ENCODE measurements around the gene TMEM270. TPM values are rescaled to one million over a fixed set of nuclear protein-coding genes. Genes with fewer than 3 reads are reported as not detected.

TMEM270 gene
- total RNA-seq, 1 experiment from 2014 or later = 0.28 TPM

DNA sequence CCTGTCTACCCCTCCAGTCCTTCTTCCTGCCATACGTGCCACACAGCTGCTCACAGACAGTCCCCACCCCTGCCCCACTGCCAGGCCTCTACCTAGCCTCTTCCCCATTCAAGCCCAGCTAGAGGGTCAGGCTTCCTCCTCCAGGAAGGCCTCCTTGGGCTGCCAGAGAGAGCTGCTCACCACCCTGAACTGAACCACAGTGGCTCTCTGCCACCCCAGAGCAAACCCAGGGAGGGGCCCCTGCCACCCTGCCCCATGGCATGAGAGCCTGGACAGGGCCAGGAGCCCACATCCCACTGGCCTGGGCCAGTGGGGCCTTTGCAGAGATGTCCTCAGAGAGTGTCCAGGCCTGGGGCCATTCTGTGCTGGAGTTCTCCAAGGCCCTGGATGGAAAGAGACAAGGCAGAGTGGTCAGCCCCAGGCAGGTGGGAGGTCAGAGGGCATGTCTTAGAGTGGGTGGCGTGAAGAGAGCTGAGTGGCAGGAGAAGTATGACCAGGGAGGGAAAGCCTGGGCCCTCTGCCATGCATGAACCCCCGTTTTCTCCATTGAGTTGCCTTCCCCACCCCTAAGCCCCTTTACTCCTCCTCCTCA, 40.4 kb downstream of the TMEM270 start:
- TF ChIP-seq, protein P1, sequence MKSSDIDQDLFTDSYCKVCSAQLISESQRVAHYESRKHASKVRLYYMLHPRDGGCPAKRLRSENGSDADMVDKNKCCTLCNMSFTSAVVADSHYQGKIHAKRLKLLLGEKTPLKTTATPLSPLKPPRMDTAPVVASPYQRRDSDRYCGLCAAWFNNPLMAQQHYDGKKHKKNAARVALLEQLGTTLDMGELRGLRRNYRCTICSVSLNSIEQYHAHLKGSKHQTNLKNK (CRISPR knock-in tag; IDR thresholded peaks at IDR 0.05) = no peak
- no peak for TF ChIP-seq TCF7 (CRISPR knock-in tag; IDR thresholded peaks at IDR 0.05; ENCODE audit: low read depth)
- no peak for TF ChIP-seq FOXP4 (CRISPR knock-in tag; IDR thresholded peaks at IDR 0.05)
- no peak for TF ChIP-seq SMAD3 (CRISPR knock-in tag; IDR thresholded peaks at IDR 0.05; ENCODE audit: borderline replicate concordance)
- no peak for TF ChIP-seq CREM (CRISPR knock-in tag; IDR thresholded peaks at IDR 0.05)
- TF ChIP-seq, protein P2, sequence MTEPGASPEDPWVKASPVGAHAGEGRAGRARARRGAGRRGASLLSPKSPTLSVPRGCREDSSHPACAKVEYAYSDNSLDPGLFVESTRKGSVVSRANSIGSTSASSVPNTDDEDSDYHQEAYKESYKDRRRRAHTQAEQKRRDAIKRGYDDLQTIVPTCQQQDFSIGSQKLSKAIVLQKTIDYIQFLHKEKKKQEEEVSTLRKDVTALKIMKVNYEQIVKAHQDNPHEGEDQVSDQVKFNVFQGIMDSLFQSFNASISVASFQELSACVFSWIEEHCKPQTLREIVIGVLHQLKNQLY (CRISPR knock-in tag; IDR thresholded peaks at IDR 0.05) = no peak
- no peak for TF ChIP-seq GTF2I (CRISPR knock-in tag; conservative IDR thresholded peaks at IDR 0.05)
- TF ChIP-seq, protein P3, sequence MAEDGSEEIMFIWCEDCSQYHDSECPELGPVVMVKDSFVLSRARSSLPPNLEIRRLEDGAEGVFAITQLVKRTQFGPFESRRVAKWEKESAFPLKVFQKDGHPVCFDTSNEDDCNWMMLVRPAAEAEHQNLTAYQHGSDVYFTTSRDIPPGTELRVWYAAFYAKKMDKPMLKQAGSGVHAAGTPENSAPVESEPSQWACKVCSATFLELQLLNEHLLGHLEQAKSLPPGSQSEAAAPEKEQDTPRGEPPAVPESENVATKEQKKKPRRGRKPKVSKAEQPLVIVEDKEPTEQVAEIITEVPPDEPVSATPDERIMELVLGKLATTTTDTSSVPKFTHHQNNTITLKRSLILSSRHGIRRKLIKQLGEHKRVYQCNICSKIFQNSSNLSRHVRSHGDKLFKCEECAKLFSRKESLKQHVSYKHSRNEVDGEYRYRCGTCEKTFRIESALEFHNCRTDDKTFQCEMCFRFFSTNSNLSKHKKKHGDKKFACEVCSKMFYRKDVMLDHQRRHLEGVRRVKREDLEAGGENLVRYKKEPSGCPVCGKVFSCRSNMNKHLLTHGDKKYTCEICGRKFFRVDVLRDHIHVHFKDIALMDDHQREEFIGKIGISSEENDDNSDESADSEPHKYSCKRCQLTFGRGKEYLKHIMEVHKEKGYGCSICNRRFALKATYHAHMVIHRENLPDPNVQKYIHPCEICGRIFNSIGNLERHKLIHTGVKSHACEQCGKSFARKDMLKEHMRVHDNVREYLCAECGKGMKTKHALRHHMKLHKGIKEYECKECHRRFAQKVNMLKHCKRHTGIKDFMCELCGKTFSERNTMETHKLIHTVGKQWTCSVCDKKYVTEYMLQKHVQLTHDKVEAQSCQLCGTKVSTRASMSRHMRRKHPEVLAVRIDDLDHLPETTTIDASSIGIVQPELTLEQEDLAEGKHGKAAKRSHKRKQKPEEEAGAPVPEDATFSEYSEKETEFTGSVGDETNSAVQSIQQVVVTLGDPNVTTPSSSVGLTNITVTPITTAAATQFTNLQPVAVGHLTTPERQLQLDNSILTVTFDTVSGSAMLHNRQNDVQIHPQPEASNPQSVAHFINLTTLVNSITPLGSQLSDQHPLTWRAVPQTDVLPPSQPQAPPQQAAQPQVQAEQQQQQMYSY (CRISPR knock-in tag; IDR thresholded peaks at IDR 0.05) = no peak
- TF ChIP-seq CTCF (IDR thresholded peaks at IDR 0.05) = no peak
- no peak for TF ChIP-seq SP1 (CRISPR knock-in tag; conservative IDR thresholded peaks at IDR 0.05)
- TF ChIP-seq OVOL2 (CRISPR knock-in tag; IDR thresholded peaks at IDR 0.05; ENCODE audit: borderline replicate concordance) = no peak
- TF ChIP-seq, protein P4, sequence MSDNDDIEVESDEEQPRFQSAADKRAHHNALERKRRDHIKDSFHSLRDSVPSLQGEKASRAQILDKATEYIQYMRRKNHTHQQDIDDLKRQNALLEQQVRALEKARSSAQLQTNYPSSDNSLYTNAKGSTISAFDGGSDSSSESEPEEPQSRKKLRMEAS (CRISPR knock-in tag; IDR thresholded peaks at IDR 0.05) = no peak
- no peak for TF ChIP-seq KAT7 (CRISPR knock-in tag; IDR thresholded peaks at IDR 0.05; ENCODE audit: borderline replicate concordance)
- TF ChIP-seq, protein P5, sequence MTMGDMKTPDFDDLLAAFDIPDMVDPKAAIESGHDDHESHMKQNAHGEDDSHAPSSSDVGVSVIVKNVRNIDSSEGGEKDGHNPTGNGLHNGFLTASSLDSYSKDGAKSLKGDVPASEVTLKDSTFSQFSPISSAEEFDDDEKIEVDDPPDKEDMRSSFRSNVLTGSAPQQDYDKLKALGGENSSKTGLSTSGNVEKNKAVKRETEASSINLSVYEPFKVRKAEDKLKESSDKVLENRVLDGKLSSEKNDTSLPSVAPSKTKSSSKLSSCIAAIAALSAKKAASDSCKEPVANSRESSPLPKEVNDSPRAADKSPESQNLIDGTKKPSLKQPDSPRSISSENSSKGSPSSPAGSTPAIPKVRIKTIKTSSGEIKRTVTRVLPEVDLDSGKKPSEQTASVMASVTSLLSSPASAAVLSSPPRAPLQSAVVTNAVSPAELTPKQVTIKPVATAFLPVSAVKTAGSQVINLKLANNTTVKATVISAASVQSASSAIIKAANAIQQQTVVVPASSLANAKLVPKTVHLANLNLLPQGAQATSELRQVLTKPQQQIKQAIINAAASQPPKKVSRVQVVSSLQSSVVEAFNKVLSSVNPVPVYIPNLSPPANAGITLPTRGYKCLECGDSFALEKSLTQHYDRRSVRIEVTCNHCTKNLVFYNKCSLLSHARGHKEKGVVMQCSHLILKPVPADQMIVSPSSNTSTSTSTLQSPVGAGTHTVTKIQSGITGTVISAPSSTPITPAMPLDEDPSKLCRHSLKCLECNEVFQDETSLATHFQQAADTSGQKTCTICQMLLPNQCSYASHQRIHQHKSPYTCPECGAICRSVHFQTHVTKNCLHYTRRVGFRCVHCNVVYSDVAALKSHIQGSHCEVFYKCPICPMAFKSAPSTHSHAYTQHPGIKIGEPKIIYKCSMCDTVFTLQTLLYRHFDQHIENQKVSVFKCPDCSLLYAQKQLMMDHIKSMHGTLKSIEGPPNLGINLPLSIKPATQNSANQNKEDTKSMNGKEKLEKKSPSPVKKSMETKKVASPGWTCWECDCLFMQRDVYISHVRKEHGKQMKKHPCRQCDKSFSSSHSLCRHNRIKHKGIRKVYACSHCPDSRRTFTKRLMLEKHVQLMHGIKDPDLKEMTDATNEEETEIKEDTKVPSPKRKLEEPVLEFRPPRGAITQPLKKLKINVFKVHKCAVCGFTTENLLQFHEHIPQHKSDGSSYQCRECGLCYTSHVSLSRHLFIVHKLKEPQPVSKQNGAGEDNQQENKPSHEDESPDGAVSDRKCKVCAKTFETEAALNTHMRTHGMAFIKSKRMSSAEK (CRISPR knock-in tag; IDR thresholded peaks at IDR 0.05; ENCODE audit: borderline replicate concordance) = no peak
- TF ChIP-seq HMGA2 (CRISPR knock-in tag; IDR thresholded peaks at IDR 0.05) = no peak
- no peak for TF ChIP-seq FOXK1 (CRISPR knock-in tag; IDR thresholded peaks at IDR 0.05)
- no peak for TF ChIP-seq ATF6 (CRISPR knock-in tag; IDR thresholded peaks at IDR 0.05)
- TF ChIP-seq, protein P6, sequence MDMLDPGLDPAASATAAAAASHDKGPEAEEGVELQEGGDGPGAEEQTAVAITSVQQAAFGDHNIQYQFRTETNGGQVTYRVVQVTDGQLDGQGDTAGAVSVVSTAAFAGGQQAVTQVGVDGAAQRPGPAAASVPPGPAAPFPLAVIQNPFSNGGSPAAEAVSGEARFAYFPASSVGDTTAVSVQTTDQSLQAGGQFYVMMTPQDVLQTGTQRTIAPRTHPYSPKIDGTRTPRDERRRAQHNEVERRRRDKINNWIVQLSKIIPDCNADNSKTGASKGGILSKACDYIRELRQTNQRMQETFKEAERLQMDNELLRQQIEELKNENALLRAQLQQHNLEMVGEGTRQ (CRISPR knock-in tag; IDR thresholded peaks at IDR 0.05) = no peak
- TF ChIP-seq, protein P7, sequence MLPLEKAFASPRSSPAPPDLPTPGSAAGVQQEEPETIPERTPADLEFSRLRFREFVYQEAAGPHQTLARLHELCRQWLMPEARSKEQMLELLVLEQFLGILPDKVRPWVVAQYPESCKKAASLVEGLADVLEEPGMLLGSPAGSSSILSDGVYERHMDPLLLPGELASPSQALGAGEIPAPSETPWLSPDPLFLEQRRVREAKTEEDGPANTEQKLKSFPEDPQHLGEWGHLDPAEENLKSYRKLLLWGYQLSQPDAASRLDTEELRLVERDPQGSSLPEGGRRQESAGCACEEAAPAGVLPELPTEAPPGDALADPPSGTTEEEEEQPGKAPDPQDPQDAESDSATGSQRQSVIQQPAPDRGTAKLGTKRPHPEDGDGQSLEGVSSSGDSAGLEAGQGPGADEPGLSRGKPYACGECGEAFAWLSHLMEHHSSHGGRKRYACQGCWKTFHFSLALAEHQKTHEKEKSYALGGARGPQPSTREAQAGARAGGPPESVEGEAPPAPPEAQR (CRISPR knock-in tag; IDR thresholded peaks at IDR 0.05) = no peak
- H3K27ac Mint-ChIP-seq = no peak overlapping the region
- peaks cover 16% of the 10 kb centered on the region for H3K4me1 Mint-ChIP-seq
- ChIA-PET POLR2A (no interaction called here), CTCF (interaction anchor here (1.0 to 4.2 kb wide), 5 partner anchors 10 to 294 kb away, joined by 3 to 19 read pairs (median 8); no protein-coding TSS in a partner anchor)
- H3K9me3 Mint-ChIP-seq = peaks cover 8% of the 10 kb centered on the region
- no peak overlapping the region for H3K4me3 Mint-ChIP-seq
- ATAC-seq = no peak
- H3K36me3 Mint-ChIP-seq = peaks cover 2% of the 10 kb centered on the region
- H3K27me3 Mint-ChIP-seq (ENCODE audit: low read depth) = no peaks in the 10 kb centered on the region; the same call in 1 of the 2 replicates
- DNase-seq (ENCODE audit: low spot score) = no peak

Data from WTC11 (cell line).